Activated gamma-delta T cell (primary cell): ENCODE data around the gene TEX101.

ENCODE experiments used
- DNase-seq: peaks from one replicate; lab custom pipeline; 2025; lab: John Stamatoyannopoulos, UW

TEX101 gene

DNA sequence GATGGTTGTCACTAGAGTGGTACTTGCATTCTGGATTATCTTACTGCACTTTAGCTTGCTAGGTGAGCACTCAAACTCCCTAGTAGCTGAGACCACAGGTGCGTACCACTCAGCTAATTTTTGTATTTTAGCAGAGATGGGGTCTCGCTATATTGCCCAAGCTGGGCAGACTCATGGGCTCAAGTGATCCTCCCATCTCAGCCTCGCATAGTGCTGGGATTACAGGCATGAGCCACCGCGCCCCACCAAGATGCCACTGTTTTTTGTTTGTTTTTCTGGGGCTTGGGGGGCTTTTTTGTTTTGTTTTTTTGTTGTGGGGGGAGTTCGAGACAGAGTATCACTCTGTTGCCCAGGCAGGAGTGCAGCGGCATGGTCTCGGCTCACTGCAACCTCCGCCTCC, 33.0 kb downstream of the TEX101 start:
- no peak for DNase-seq

DNA sequence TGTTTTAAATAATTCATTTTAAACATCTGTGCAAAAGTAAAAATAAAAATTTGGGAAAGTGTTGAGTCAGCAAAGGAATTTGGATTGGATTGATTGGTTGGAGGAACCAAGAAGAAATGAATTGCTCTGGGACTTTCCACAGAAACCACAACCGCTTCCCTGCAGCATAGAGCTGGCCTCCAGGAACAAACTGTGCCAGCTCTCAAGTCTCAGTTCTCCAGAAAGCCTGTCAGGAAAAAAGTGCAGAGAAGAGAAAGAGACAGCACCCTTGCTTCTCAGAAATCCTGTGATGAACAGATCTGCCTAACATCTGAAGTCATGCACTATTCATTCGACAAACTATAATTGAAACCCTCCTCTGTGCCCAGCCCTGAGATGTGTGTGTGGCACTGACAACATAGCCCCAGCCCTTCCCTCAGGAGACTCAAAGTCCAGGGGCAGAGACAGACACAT, 35.9 kb downstream of the TEX101 start:
- no peak for DNase-seq

DNA sequence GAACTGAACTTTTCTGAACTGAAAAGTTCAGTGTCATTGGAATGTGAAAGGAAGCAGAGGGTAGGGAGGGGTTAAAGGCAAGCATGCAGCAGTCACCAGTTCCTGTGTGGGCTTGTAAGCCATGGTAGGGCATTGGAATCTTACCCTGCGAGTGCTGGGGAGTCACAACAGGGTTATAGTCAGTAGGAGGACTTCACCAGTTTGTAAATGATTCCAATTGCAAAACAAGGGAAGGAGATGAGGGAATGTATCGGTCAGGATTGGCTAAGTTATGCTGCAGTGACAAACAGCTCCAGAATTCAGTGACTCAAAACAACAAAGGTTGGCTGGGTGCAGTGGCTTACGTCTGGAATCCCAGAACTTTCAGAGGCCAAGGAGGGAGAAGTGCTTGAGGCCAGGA, 37.9 kb downstream of the TEX101 start:
- no peak for DNase-seq

- DNase-seq = no peak
Measured at GRCh38 chr19:43454031-43454430, 39.3 kb downstream of the TEX101 start.

- no peak for DNase-seq
Measured at GRCh38 chr19:43455321-43456113, 40.8 kb downstream of the TEX101 start.

DNA sequence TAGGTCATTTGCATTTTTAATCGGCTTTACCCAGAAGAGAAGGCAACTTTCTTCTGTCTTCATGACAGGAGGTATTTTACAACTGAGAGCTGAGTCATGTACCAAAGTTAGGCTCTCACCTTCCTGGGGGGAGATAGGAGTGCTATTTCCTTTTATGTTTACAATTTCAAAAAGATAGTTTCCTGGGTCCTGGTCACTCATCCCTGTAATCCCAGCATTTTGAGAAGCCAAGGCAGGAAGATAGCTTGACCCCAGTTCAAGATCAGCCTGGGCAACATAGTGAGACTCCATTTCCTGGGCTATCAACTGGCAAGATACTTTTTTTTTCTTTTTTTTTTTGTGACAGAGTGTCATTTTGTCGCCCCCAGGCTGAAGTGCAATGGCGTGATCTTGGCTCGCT, 43.1 kb downstream of the TEX101 start:
- DNase-seq = no peak

GRCh38 chr19:43460362-43461016, 45.8 kb downstream of the TEX101 start:
- no peak for DNase-seq

- no peak for DNase-seq
Measured at GRCh38 chr19:43461303-43461702, 46.6 kb downstream of the TEX101 start.

DNA sequence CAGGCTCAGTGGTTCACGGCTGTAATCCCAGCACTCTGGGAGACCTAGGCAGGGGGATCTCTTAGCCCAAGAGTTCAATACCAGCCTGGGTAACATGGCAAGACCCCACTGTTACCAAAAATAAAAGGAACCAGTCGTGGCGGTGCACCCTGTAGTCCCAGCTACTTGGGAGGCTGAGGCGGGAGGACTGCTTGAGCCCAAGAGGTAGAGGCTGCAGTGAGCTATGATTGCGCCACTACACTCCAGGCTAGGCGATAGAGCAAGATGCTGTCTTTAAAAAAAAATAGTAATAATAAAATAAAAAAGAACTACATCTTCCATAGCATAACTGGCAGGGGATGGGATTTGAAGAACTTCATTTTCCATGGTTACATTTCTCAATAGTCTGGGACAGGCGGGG, 47.7 kb downstream of the TEX101 start:
- no peak for DNase-seq

- no peak for DNase-seq
Measured at GRCh38 chr19:43462785-43463380, 48.2 kb downstream of the TEX101 start.

GRCh38 chr19:43463381-43464133, 48.9 kb downstream of the TEX101 start:
- DNase-seq = peak; percentile 97

- DNase-seq = peak; percentile 49
Measured at GRCh38 chr19:43464134-43464775, 49.6 kb downstream of the TEX101 start.

DNA sequence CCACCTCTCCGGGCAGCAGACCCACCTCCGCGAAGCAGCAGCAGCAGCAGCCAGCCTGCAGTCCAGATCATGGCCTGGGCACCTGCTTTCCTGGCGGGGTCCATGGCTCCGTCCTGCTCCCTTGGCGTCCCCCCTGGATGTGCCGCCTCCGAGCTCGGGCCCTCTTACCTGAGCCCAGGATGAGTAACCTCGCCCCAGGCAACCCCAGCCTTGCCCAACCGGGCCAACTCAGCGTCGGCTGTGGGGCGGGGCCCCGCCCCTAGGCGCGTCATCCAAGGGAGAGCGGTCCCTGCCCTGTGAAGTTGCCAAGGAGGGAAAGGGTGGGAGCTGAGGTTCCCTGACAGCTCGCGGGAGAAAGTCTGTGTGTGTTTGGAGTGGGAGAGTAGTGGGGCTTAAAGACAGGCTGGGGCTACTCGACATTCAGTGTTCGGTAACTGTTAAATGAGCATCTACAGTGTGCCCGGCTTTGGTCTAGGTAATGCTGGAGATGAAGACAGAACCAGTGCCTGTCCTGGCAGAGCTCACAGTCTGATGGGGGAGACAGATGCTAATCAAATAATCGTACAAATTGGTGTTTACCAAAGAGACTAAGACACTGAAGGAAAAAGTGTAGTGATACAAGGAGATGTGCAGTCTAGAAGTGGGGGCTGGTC, 50.9 kb downstream of the TEX101 start, which contains the start of gene LYPD3:
TSS of gene LYPD3 (minus strand) at position 141 of the 653 bp plus-strand sequence. CDS start at position 104, 37 bp downstream.
- DNase-seq = no peak

GRCh38 chr19:43466793-43467192, 52.1 kb downstream of the TEX101 start:
- DNase-seq = no peak

DNA sequence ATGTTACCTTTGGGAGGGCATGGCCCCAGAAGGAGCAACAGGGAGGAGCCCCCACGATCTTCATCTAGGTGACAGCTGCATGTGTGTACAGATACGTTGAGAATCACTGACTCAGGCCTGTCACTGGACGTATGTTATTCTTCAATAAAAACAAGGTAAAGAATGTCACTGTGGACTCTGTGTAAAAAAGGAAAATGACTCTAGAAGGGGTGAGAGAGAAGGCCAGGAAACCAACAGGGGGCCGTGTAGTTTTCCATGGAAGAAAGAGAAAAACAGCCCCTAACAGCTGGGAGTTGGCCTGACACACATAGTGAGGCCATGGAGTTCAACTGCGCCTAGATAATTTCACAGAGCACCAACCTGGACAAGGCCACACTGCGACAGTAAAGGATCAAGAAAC, 52.6 kb downstream of the TEX101 start:
- DNase-seq = no peak

GRCh38 chr19:43467730-43468129, 53.0 kb downstream of the TEX101 start:
- DNase-seq = no peak
